B cell (primary cell): ENCODE results near the gene LNPK. TPM values are rescaled to one million over a fixed set of nuclear protein-coding genes. Genes with fewer than 3 reads are reported as not detected.

Experiments
- ATAC-seq: fragments of 200-7000 bp; cut with Tn5 transposase; one replicate; pipeline ENCODE4 v1.10.0; 2021; ENCODE audit warnings: low read depth, mild to moderate bottlenecking, moderate number of reproducible peaks, moderate library complexity
- CTCF ChIA-PET: fragments of 350-600 bp; sonication (Branson Sonifier 250); formaldehyde crosslinking; loops from one replicate; lab custom pipeline; 2021; ENCODE audit warnings: antibody characterized with exemption, inconsistent platforms; lab: Charles Lee
- POLR2A ChIA-PET: fragments of 350-600 bp; sonication (Branson Sonifier 250); formaldehyde crosslinking; loops from one replicate; lab custom pipeline; 2021; ENCODE audit warnings: antibody characterized with exemption; lab: Charles Lee
- DNase-seq: peaks from one replicate; pipeline ENCODE4 v3.0.0; 2013
- H2AFZ ChIP-seq: 2 replicates; pipeline ENCODE4 v1.6.1; 2012; ENCODE audit warnings: mild to moderate bottlenecking, low read depth, low read length; ENCODE audit not compliant: insufficient read depth, poor library complexity, severe bottlenecking
- H3K27ac ChIP-seq, 2 donors: 1 replicate in 1 of 2; 2 replicates in 1 of 2; pipeline ENCODE4 v1.5.1; 2012 to 2013; ENCODE audit warnings: low read length in 2 of 2, mild to moderate bottlenecking in 2 of 2, moderate library complexity in 1 of 2
- H3K27me3 ChIP-seq, 4 experiments: fragments of 200-600 bp in 1 of 4; sonication (generic) in 1 of 4; replicated peaks in 1 of 4; 1 replicate in 2 of 4; 2 replicates in 2 of 4; pipeline versions ENCODE4 v1.6.1 to v1.7.0; 2013 to 2016; ENCODE audit warnings: low read length in 3 of 4, mild to moderate bottlenecking in 2 of 4, mixed read lengths in 1 of 4, moderate library complexity in 1 of 4; ENCODE audit not compliant: insufficient read depth in 4 of 4, control insufficient read depth in 3 of 4; ENCODE audit errors: control extremely low read depth in 1 of 4
- H3K36me3 ChIP-seq, 2 experiments: replicated peaks in 1 of 2; 1 replicate in 1 of 2; 2 replicates in 1 of 2; pipeline versions ENCODE4 v1.6.1 to v1.7.1; 2013; ENCODE audit warnings: low read length in 1 of 2; ENCODE audit not compliant: insufficient read depth in 2 of 2, control insufficient read depth in 1 of 2; ENCODE audit errors: control extremely low read depth in 1 of 2, extremely low read depth in 1 of 2
- H3K4me1 ChIP-seq, 2 donors: fragments of 200-600 bp in 1 of 2; sonication (generic) in 1 of 2; 1 replicate in 1 of 2; 2 replicates in 1 of 2; pipeline versions ENCODE4 v1.5.1 to v1.6.1; 2013 to 2017; ENCODE audit warnings: low read length in 2 of 2; ENCODE audit not compliant: control insufficient read depth in 2 of 2, insufficient read depth in 2 of 2
- H3K4me2 ChIP-seq: replicated peaks from 2 replicates; pipeline ENCODE3; 2012; ENCODE audit warnings: mild to moderate bottlenecking, low read depth, low read length; ENCODE audit not compliant: poor library complexity, severe bottlenecking
- H3K4me3 ChIP-seq, 5 experiments: fragments of 200-600 bp in 1 of 5; sonication (generic) in 1 of 5; 1 replicate in 3 of 5; 2 replicates in 2 of 5; pipeline versions ENCODE4 v1.5.1 to v1.7.0; 2011 to 2016; ENCODE audit warnings: low read length in 4 of 5, mild to moderate bottlenecking in 4 of 5, low read depth in 2 of 5, control low read depth in 1 of 5, moderate library complexity in 1 of 5; ENCODE audit not compliant: insufficient read depth in 1 of 5; ENCODE audit errors: control extremely low read depth in 1 of 5, extremely low read depth in 1 of 5
- H3K79me2 ChIP-seq: fragments of 200-600 bp; sonication (generic); one replicate; pipeline ENCODE4 v1.6.0; 2016; ENCODE audit warnings: low read length; ENCODE audit not compliant: control insufficient read depth, insufficient read depth
- H3K9ac ChIP-seq: fragments of 200-600 bp; sonication (generic); 2 replicates; pipeline ENCODE4 v1.6.1; 2017; ENCODE audit warnings: mild to moderate bottlenecking, low read length, moderate library complexity
- H3K9me3 ChIP-seq, 3 donors: one replicate each; pipeline versions ENCODE4 v1.6.1 to v1.7.1; 2013; ENCODE audit warnings: low read length in 2 of 3; ENCODE audit not compliant: control insufficient read depth in 2 of 3, insufficient read depth in 1 of 3; ENCODE audit errors: control extremely low read depth in 1 of 3
- H4K20me1 ChIP-seq: 2 replicates; pipeline ENCODE4 v1.6.0; 2012; ENCODE audit warnings: mild to moderate bottlenecking, low read length; ENCODE audit not compliant: insufficient read depth, control insufficient read depth, poor library complexity, severe bottlenecking
- H3K27ac Mint-ChIP-seq: one replicate; pipeline ENCODE4 v1.8.0; 2021; ENCODE audit warnings: mixed read lengths
- H3K27me3 Mint-ChIP-seq: one replicate; pipeline ENCODE4 v1.8.0; 2021; ENCODE audit warnings: mixed read lengths
- H3K4me1 Mint-ChIP-seq: one replicate; pipeline ENCODE4 v1.8.0; 2021; ENCODE audit warnings: mixed read lengths
- H3K4me3 Mint-ChIP-seq: one replicate; pipeline ENCODE4 v1.8.0; 2021; ENCODE audit warnings: mixed read lengths
- H3K9me3 Mint-ChIP-seq: one replicate; pipeline ENCODE4 v1.8.0; 2022; ENCODE audit warnings: mixed read lengths; ENCODE audit not compliant: insufficient read depth
- CTCF ChIP-seq: fragments of 200-600 bp; IDR thresholded peaks from one replicate; pipeline ENCODE4 v1.8.0; 2022; ENCODE audit warnings: antibody characterized with exemption, mild to moderate bottlenecking
- EZH2 ChIP-seq: IDR thresholded peaks from 2 replicates; pipeline ENCODE4 v1.6.1; 2012; ENCODE audit warnings: borderline replicate concordance, low read depth, mild to moderate bottlenecking, moderate library complexity, low read length; ENCODE audit not compliant: insufficient read depth, poor library complexity, severe bottlenecking
- WGBS: methylation state at CpG from one replicate; pipeline ENCODE4 v1.1.5; 2013; ENCODE audit warnings: missing lambda C conversion rate; ENCODE audit not compliant: insufficient coverage; 5-methylcytosine and 5-hydroxymethylcytosine counted together
- intact Hi-C: fragments of 100-400 bp; cut with micrococcal nuclease; formaldehyde crosslinking; loops from one replicate; pipeline ENCODE4 v1.10.0; 2022
- polyA plus RNA-seq: library from polyadenylated mRNA; depleted of rRNA; stranded (reverse); fragments of >200 nt; gene quantifications from 2 replicates; pipeline ENCODE4 v1.2.3, GENCODE V29; 2012
- total RNA-seq, 2 donors: library from RNA; stranded (reverse); fragments of 120-200 nt in 1 of 2; gene quantifications; 1 replicate in 1 of 2; 2 replicates in 1 of 2; pipeline versions ENCODE4 v1.2.3 to v1.2.4, GENCODE V29; 2013 to 2022

The LNPK gene
- total and polyA plus RNA-seq, 2 donors (not counting 1 experiment from before 2014, with no cell fraction given) = 3.2 to 15.9 TPM

- Histone ChIP-seq H3K4me2 (no peak overlapping the region), H3K9me3 (no peaks in the 10 kb centered on the region), H3K4me3 (no peak overlapping the region), H3K27ac (no peak overlapping the region), H3K36me3 (peaks cover 0 to 4% of the 10 kb centered on the region in 2 experiments), H3K79me2 (no peaks in the 10 kb centered on the region), H4K20me1 (no peaks in the 10 kb centered on the region), H2AFZ (no peak overlapping the region), H3K9ac (no peak overlapping the region), H3K27me3 (no peaks in the 10 kb centered on the region), H3K4me1 (no peaks in the 10 kb centered on the region)
- no peak overlapping the region for H3K27ac Mint-ChIP-seq
- intact Hi-C loops = no loop called here
- CTCF ChIA-PET = no interaction called here
- WGBS = no CpG with 5 or more reads among the region's 2 CpGs
- DNase-seq (no peak), ATAC-seq (no peak)
- H3K4me1 Mint-ChIP-seq = no peaks in the 10 kb centered on the region
- no peak overlapping the region for H3K4me3 Mint-ChIP-seq
- no peak for TF ChIP-seq EZH2
- no peak for TF ChIP-seq CTCF
- H3K9me3 Mint-ChIP-seq = no peaks in the 10 kb centered on the region
- H3K27me3 Mint-ChIP-seq = no peaks in the 10 kb centered on the region
- POLR2A ChIA-PET = no interaction called here
These were observed 17.2 kb downstream of the LNPK start for GRCh38 chr2:175984846-175985245.

GRCh38 chr2:175981551-175981950 lies 20.5 kb downstream of the LNPK start:
- Histone ChIP-seq H4K20me1 (no peaks in the 10 kb centered on the region), H3K9me3 (no peaks in the 10 kb centered on the region), H3K4me3 (no peak overlapping the region), H2AFZ (no peak overlapping the region), H3K27ac (no peak overlapping the region), H3K36me3 (peaks cover 0 to 12% of the 10 kb centered on the region in 2 experiments), H3K79me2 (no peaks in the 10 kb centered on the region), H3K4me2 (no peak overlapping the region), H3K9ac (no peak overlapping the region), H3K27me3 (no peaks in the 10 kb centered on the region), H3K4me1 (no peaks in the 10 kb centered on the region)
- Mint-ChIP-seq H3K4me1 (no peaks in the 10 kb centered on the region), H3K4me3 (no peak overlapping the region), H3K27ac (no peak overlapping the region), H3K9me3 (no peaks in the 10 kb centered on the region), H3K27me3 (no peaks in the 10 kb centered on the region)
- intact Hi-C loops = no loop called here
- ChIA-PET CTCF (no interaction called here), POLR2A (no interaction called here)
- DNase-seq (no peak), ATAC-seq (no peak)
- WGBS = no CpG with 5 or more reads among the region's 1 CpG
- no peak for TF ChIP-seq EZH2
- no peak for TF ChIP-seq CTCF
